Astrocyte (in vitro differentiated cells and primary cell): ENCODE measurements around the gene CFAP157. TPM values are rescaled to one million over a fixed set of nuclear protein-coding genes. Genes with fewer than 3 reads are reported as not detected.

Experiments
- DNase-seq: peaks from one replicate; pipeline ENCODE4 v3.0.0-alpha.2; 2010; ENCODE audit warnings: low read depth
- FAIRE-seq: peaks from 2 replicates; lab custom pipeline; 2011; peaks lifted over from hg19 to GRCh38; lab: Jason Lieb, UNC
- H2AFZ ChIP-seq: 2 replicates; pipeline ENCODE4 v1.6.0; 2012; ENCODE audit warnings: low read depth, low read length, inconsistent platforms
- H3K27ac ChIP-seq: 2 replicates; pipeline ENCODE4 v1.5.1; 2011; ENCODE audit warnings: low read depth, low read length, inconsistent platforms
- H3K27me3 ChIP-seq: 2 replicates; pipeline ENCODE4 v1.6.0; 2011; ENCODE audit warnings: low read length, inconsistent platforms; ENCODE audit not compliant: insufficient read depth
- H3K36me3 ChIP-seq: 2 replicates; pipeline ENCODE4 v1.5.1; 2011; ENCODE audit warnings: low read length, inconsistent platforms; ENCODE audit not compliant: insufficient read depth
- H3K4me1 ChIP-seq: 2 replicates; pipeline ENCODE4 v1.5.1; 2011; ENCODE audit warnings: low read length, inconsistent platforms; ENCODE audit not compliant: insufficient read depth
- H3K4me2 ChIP-seq: 2 replicates; pipeline ENCODE4 v1.6.0; 2012; ENCODE audit warnings: low read length, inconsistent platforms
- H3K4me3 ChIP-seq: 2 replicates; pipeline ENCODE4 v1.5.1; 2011; ENCODE audit warnings: low read depth, mild to moderate bottlenecking, low read length, inconsistent platforms; ENCODE audit not compliant: insufficient read depth
- H3K79me2 ChIP-seq: 2 replicates; pipeline ENCODE4 v1.6.0; 2012; ENCODE audit warnings: mild to moderate bottlenecking, low read length, inconsistent platforms; ENCODE audit not compliant: insufficient read depth
- H3K9ac ChIP-seq: 2 replicates; pipeline ENCODE4 v1.6.0; 2012; ENCODE audit warnings: mild to moderate bottlenecking, low read length, inconsistent platforms
- H3K9me3 ChIP-seq: 2 replicates; pipeline ENCODE4 v1.5.1; 2012; ENCODE audit warnings: low read depth, mild to moderate bottlenecking, low read length, inconsistent platforms; ENCODE audit not compliant: insufficient read depth
- H4K20me1 ChIP-seq: 2 replicates; pipeline ENCODE4 v1.6.0; 2012; ENCODE audit warnings: low read length, inconsistent platforms; ENCODE audit not compliant: insufficient read depth
- H3K27ac Mint-ChIP-seq: one replicate; pipeline ENCODE4 v1.8.0; 2021; ENCODE audit warnings: mild to moderate bottlenecking, mixed read lengths; ENCODE audit not compliant: unreplicated experiment
- H3K27me3 Mint-ChIP-seq: one replicate; pipeline ENCODE4 v1.8.0; 2021; ENCODE audit warnings: low read depth, mixed read lengths; ENCODE audit not compliant: unreplicated experiment
- H3K36me3 Mint-ChIP-seq: one replicate; pipeline ENCODE4 v1.8.0; 2021; ENCODE audit warnings: low read depth, mixed read lengths; ENCODE audit not compliant: unreplicated experiment
- H3K4me1 Mint-ChIP-seq: one replicate; pipeline ENCODE4 v1.8.0; 2021; ENCODE audit warnings: low read depth, mixed read lengths; ENCODE audit not compliant: unreplicated experiment
- H3K4me3 Mint-ChIP-seq: one replicate; pipeline ENCODE4 v1.8.0; 2021; ENCODE audit warnings: mild to moderate bottlenecking, moderate library complexity, mixed read lengths; ENCODE audit not compliant: unreplicated experiment
- H3K9me3 Mint-ChIP-seq: one replicate; pipeline ENCODE4 v1.8.0; 2021; ENCODE audit warnings: mild to moderate bottlenecking, mixed read lengths; ENCODE audit not compliant: unreplicated experiment
- EZH2 ChIP-seq: IDR thresholded peaks from 2 replicates; pipeline ENCODE4 v1.6.1; 2012; ENCODE audit warnings: mild to moderate bottlenecking, low read length, inconsistent platforms; ENCODE audit not compliant: insufficient read depth
- total RNA-seq: library from RNA; stranded (reverse); gene quantifications from 2 replicates; pipeline ENCODE4 v1.2.1, GENCODE V29; 2021
- TF ChIP-seq, protein P1 (sequence below): IDR thresholded peaks from 2 replicates; pipeline ENCODE4 v1.5.1; 2011; ENCODE audit warnings: low read depth, mild to moderate bottlenecking, inconsistent platforms, low read length, moderate library complexity; ENCODE audit not compliant: insufficient read depth

Gene CFAP157
- total RNA-seq, 1 donor from 2014 or later = 0.09 TPM

DNA sequence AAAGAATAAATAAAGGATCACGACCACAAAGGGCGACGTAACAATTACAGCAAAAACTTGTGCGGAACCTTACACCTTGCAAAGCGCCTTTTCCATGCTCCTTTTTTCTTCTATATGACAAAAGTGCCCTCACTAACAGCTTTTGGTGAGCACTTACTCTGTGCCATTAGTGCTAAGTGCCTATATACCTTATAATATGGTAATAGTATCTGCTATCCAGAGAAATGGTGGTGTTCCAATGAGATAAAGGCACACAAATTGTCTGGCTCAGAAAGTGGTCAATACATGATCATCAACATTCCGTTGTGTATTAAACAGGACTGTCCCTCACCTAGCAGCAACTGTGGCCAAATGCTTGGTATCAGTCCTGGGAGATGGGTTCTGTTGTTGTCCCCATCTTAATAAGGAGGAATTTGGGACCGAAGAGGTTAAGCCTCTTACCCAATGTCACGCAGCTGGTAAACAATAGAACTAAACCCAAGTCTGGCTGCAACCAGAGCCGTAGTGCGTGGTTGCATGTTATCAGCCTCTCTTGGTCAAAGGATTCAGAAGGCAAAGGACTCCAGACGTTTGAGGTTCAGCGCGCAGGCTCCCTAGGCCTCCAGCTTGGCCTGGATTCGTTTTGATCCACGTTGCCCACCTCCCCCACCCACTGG, 28.9 kb downstream of the CFAP157 start:
- TF ChIP-seq, protein P1, sequence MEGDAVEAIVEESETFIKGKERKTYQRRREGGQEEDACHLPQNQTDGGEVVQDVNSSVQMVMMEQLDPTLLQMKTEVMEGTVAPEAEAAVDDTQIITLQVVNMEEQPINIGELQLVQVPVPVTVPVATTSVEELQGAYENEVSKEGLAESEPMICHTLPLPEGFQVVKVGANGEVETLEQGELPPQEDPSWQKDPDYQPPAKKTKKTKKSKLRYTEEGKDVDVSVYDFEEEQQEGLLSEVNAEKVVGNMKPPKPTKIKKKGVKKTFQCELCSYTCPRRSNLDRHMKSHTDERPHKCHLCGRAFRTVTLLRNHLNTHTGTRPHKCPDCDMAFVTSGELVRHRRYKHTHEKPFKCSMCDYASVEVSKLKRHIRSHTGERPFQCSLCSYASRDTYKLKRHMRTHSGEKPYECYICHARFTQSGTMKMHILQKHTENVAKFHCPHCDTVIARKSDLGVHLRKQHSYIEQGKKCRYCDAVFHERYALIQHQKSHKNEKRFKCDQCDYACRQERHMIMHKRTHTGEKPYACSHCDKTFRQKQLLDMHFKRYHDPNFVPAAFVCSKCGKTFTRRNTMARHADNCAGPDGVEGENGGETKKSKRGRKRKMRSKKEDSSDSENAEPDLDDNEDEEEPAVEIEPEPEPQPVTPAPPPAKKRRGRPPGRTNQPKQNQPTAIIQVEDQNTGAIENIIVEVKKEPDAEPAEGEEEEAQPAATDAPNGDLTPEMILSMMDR = no peak
- no peak for TF ChIP-seq EZH2
- Histone ChIP-seq H2AFZ (peak overlapping the region; percentile 23), H4K20me1 (peaks cover 5% of the 10 kb centered on the region), H3K79me2 (peaks cover 6% of the 10 kb centered on the region), H3K4me1 (peaks cover 14% of the 10 kb centered on the region), H3K9me3 (no peaks in the 10 kb centered on the region), H3K27ac (peak overlapping the region; percentile 22), H3K36me3 (no peaks in the 10 kb centered on the region), H3K4me2 (peak overlapping the region; percentile 85), H3K27me3 (no peaks in the 10 kb centered on the region), H3K4me3 (no peak overlapping the region), H3K9ac (peak overlapping the region; percentile 39)
- no peak for FAIRE-seq
- no peak for DNase-seq
- Mint-ChIP-seq H3K27ac (peak overlapping the region; percentile 72), H3K9me3 (no peaks in the 10 kb centered on the region), H3K27me3 (peaks cover 5% of the 10 kb centered on the region), H3K4me3 (peak overlapping the region; percentile 83), H3K36me3 (no peaks in the 10 kb centered on the region), H3K4me1 (peaks cover 2% of the 10 kb centered on the region)

DNA sequence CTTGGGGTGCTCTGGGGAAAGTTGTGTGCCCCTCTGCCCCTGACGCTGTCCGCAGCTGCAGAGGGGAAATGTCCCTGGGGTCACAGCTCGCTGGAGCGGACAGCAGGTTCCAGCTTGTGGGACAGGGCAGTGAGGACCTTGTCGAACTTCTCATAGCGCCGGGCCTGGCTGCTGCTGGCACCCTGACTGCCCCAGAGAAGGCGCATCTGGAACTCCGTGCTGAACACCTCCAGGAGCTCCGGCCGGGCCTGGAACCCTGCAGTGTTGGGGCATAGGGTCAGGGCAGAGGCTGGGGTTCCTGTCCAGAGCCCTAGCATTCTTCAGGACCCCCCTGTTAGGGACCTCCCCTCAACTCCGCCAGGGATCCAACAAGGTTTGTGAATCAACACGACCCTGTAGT, 31.9 kb downstream of the CFAP157 start:
- H2AFZ ChIP-seq = no peak overlapping the region
- no peaks in the 10 kb centered on the region for H3K9me3 ChIP-seq
- Mint-ChIP-seq H3K9me3 (no peaks in the 10 kb centered on the region), H3K27ac (no peak overlapping the region), H3K36me3 (no peaks in the 10 kb centered on the region), H3K27me3 (peaks cover 5% of the 10 kb centered on the region), H3K4me1 (peaks cover 5% of the 10 kb centered on the region), H3K4me3 (no peak overlapping the region)
- DNase-seq (no peak), FAIRE-seq (no peak)
- H4K20me1 ChIP-seq = peaks cover 4% of the 10 kb centered on the region
- no peaks in the 10 kb centered on the region for H3K36me3 ChIP-seq
- H3K4me1 ChIP-seq = peaks cover 21% of the 10 kb centered on the region
- no peak overlapping the region for H3K9ac ChIP-seq
- no peaks in the 10 kb centered on the region for H3K27me3 ChIP-seq
- H3K79me2 ChIP-seq = peaks cover 6% of the 10 kb centered on the region
- no peak overlapping the region for H3K4me2 ChIP-seq
- TF ChIP-seq, protein P1 = no peak
- TF ChIP-seq EZH2 = no peak
- H3K4me3 ChIP-seq = no peak overlapping the region
- H3K27ac ChIP-seq = no peak overlapping the region
